Trophoblast cell (in vitro differentiated cells and primary cell): Measurements from ENCODE around the gene LPA.

Experiments used
- DNase-seq, 2 donors: peaks; one replicate each; pipeline ENCODE4 v3.0.0-alpha.2; 2016
- H2AFZ ChIP-seq: 2 replicates; pipeline ENCODE4 v1.6.1; 2013; ENCODE audit warnings: low read length, moderate library complexity, mild to moderate bottlenecking; ENCODE audit not compliant: insufficient read depth, poor library complexity
- H2AK5ac ChIP-seq: 2 replicates; pipeline ENCODE4 v1.6.1; 2013; ENCODE audit warnings: mild to moderate bottlenecking, low read length
- H2BK120ac ChIP-seq: 2 replicates; pipeline ENCODE4 v1.6.1; 2013; ENCODE audit warnings: low read length, mild to moderate bottlenecking, moderate library complexity; ENCODE audit not compliant: insufficient read depth, poor library complexity
- H2BK12ac ChIP-seq: 2 replicates; pipeline ENCODE4 v1.6.1; 2013; ENCODE audit warnings: mild to moderate bottlenecking, low read length, moderate library complexity
- H2BK5ac ChIP-seq: 2 replicates; pipeline ENCODE4 v1.6.1; 2013; ENCODE audit warnings: low read length, low read depth, moderate library complexity, mild to moderate bottlenecking; ENCODE audit not compliant: poor library complexity
- H3K14ac ChIP-seq: 2 replicates; pipeline ENCODE4 v1.6.1; 2013; ENCODE audit warnings: mild to moderate bottlenecking, low read length
- H3K18ac ChIP-seq: 2 replicates; pipeline ENCODE4 v1.6.1; 2013; ENCODE audit warnings: mild to moderate bottlenecking, low read length
- H3K23ac ChIP-seq: 2 replicates; pipeline ENCODE4 v1.6.1; 2013; ENCODE audit warnings: low read length
- H3K27ac ChIP-seq: 2 replicates; pipeline ENCODE4 v1.5.1; 2013; ENCODE audit warnings: low read depth, mild to moderate bottlenecking, inconsistent platforms, low read length, moderate library complexity
- H3K27me3 ChIP-seq: 2 replicates; pipeline ENCODE4 v1.6.1; 2013; ENCODE audit warnings: inconsistent platforms, mild to moderate bottlenecking, low read length, moderate library complexity; ENCODE audit not compliant: insufficient read depth
- H3K36me3 ChIP-seq, 2 experiments: 1 replicate in 1 of 2; 2 replicates in 1 of 2; pipeline ENCODE4 v1.6.1; 2013; ENCODE audit warnings: low read length in 2 of 2, mild to moderate bottlenecking in 2 of 2, moderate library complexity in 1 of 2; ENCODE audit not compliant: insufficient read depth in 2 of 2, control insufficient read depth in 1 of 2
- H3K4ac ChIP-seq: 2 replicates; pipeline ENCODE4 v1.6.1; 2013; ENCODE audit warnings: low read depth, mild to moderate bottlenecking, low read length, moderate library complexity
- H3K4me1 ChIP-seq, 2 experiments: 1 replicate in 1 of 2; 2 replicates in 1 of 2; pipeline ENCODE4 v1.6.1; 2013; ENCODE audit warnings: low read length in 2 of 2, mild to moderate bottlenecking in 2 of 2, moderate library complexity in 1 of 2; ENCODE audit not compliant: insufficient read depth in 2 of 2, control insufficient read depth in 1 of 2
- H3K4me2 ChIP-seq: 2 replicates; pipeline ENCODE4 v1.6.1; 2013; ENCODE audit warnings: inconsistent platforms, mild to moderate bottlenecking, low read length, moderate library complexity
- H3K4me3 ChIP-seq: 2 replicates; pipeline ENCODE4 v1.5.1; 2013; ENCODE audit warnings: mild to moderate bottlenecking, low read depth, low read length, inconsistent platforms
- H3K79me1 ChIP-seq: one replicate; pipeline ENCODE4 v1.6.1; 2013; ENCODE audit warnings: low read length
- H3K79me2 ChIP-seq: 2 replicates; pipeline ENCODE4 v1.6.1; 2013; ENCODE audit warnings: low read length, mild to moderate bottlenecking; ENCODE audit not compliant: control insufficient read depth, insufficient read depth, poor library complexity
- H3K9ac ChIP-seq: 2 replicates; pipeline ENCODE4 v1.6.1; 2013; ENCODE audit warnings: mild to moderate bottlenecking, low read length
- H3K9me3 ChIP-seq: 2 replicates; pipeline ENCODE4 v1.6.1; 2013; ENCODE audit warnings: low read depth, mild to moderate bottlenecking, control low read depth, inconsistent platforms, low read length; ENCODE audit not compliant: insufficient read depth
- H4K12ac ChIP-seq: 2 replicates; pipeline ENCODE4 v1.6.1; 2013; ENCODE audit warnings: low read depth, mild to moderate bottlenecking, low read length, moderate library complexity
- H4K8ac ChIP-seq: 2 replicates; pipeline ENCODE4 v1.6.1; 2013; ENCODE audit warnings: low read depth, mild to moderate bottlenecking, low read length, moderate library complexity
- H4K91ac ChIP-seq: one replicate; pipeline ENCODE4 v1.6.1; 2013; ENCODE audit warnings: low read depth, mild to moderate bottlenecking, low read length, moderate library complexity
- WGBS: extraction: QIAGEN DNeasy Blood & Tissue Kit; methylation state at CpG from one replicate; pipeline ENCODE4 v1.1.7; 2013; ENCODE audit warnings: missing lambda C conversion rate; ENCODE audit not compliant: insufficient read length, insufficient coverage; ENCODE audit errors: extremely low coverage; 5-methylcytosine and 5-hydroxymethylcytosine counted together

LPA gene

GRCh38 chr6:160519133-160519532, 144.9 kb downstream of the LPA start:
- Histone ChIP-seq H3K4ac (no peak overlapping the region), H4K12ac (no peak overlapping the region), H3K9me3 (no peaks in the 10 kb centered on the region), H2AFZ (no peak overlapping the region), H3K9ac (no peak overlapping the region), H4K91ac (no peak overlapping the region), H3K36me3 (no peaks in the 10 kb centered on the region), H3K79me2 (no peaks in the 10 kb centered on the region), H3K27ac (no peak overlapping the region), H2BK120ac (no peak overlapping the region), H3K4me3 (no peak overlapping the region), H3K27me3 (no peaks in the 10 kb centered on the region), H3K4me2 (no peak overlapping the region), H3K14ac (no peak overlapping the region), H3K23ac (no peak overlapping the region), H4K8ac (no peak overlapping the region), H2AK5ac (no peak overlapping the region), H3K4me1 (no peaks in the 10 kb centered on the region), H2BK5ac (no peak overlapping the region), H2BK12ac (no peak overlapping the region), H3K79me1 (peaks cover 2% of the 10 kb centered on the region), H3K18ac (no peak overlapping the region)
- DNase-seq: no peak
- no CpG with 5 or more reads among the region's 4 CpGs for WGBS

DNA sequence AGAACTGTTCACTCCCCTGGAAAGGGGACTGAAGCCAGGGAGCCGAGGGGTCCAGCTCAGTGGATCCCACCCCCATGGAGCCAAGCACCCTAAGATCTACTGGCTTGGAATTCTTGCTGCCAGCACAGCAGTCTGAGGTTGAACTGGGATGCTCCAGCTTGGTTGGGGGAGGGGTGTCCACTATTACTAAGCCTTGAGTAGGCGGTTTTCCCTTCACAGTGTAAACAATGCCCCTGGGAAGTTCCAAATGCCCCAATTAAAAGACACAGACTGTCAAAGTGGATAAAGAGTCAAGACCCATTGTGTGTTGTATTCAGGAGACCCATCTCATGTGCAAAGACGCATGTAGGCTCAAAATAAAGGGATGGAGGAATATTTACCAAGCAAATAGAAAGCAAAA, 150.2 kb downstream of the LPA start:
- Histone ChIP-seq H3K18ac (no peak overlapping the region), H3K27ac (no peak overlapping the region), H2AK5ac (no peak overlapping the region), H3K79me1 (no peaks in the 10 kb centered on the region), H3K79me2 (no peaks in the 10 kb centered on the region), H2BK120ac (no peak overlapping the region), H2BK5ac (no peak overlapping the region), H4K12ac (no peak overlapping the region), H3K4me2 (no peak overlapping the region), H2AFZ (no peak overlapping the region), H3K14ac (no peak overlapping the region), H4K91ac (no peak overlapping the region), H4K8ac (no peak overlapping the region), H3K9ac (no peak overlapping the region), H3K4me3 (no peak overlapping the region), H3K36me3 (no peaks in the 10 kb centered on the region), H3K27me3 (no peaks in the 10 kb centered on the region), H3K23ac (no peak overlapping the region), H3K9me3 (peaks cover 6% of the 10 kb centered on the region), H3K4me1 (no peaks in the 10 kb centered on the region), H2BK12ac (no peak overlapping the region), H3K4ac (no peak overlapping the region)
- WGBS: no CpG with 5 or more reads among the region's 3 CpGs
- DNase-seq: no peak

GRCh38 chr6:160510976-160511617, 153.0 kb downstream of the LPA start:
- no peak overlapping the region for H3K23ac ChIP-seq
- no peak overlapping the region for H4K91ac ChIP-seq
- no peak overlapping the region for H2AFZ ChIP-seq
- no peak overlapping the region for H2BK120ac ChIP-seq
- no peaks in the 10 kb centered on the region for H3K27me3 ChIP-seq
- no peak overlapping the region for H2BK5ac ChIP-seq
- H3K4me2 ChIP-seq: no peak overlapping the region
- H3K14ac ChIP-seq: no peak overlapping the region
- no peak overlapping the region for H3K9ac ChIP-seq
- no peaks in the 10 kb centered on the region for H3K4me1 ChIP-seq
- H3K79me2 ChIP-seq: no peaks in the 10 kb centered on the region
- H3K36me3 ChIP-seq: no peaks in the 10 kb centered on the region
- peaks cover 6% of the 10 kb centered on the region for H3K9me3 ChIP-seq
- no peak overlapping the region for H3K27ac ChIP-seq
- H3K4ac ChIP-seq: no peak overlapping the region
- no peak overlapping the region for H2BK12ac ChIP-seq
- no peak overlapping the region for H3K18ac ChIP-seq
- DNase-seq: no peak
- H2AK5ac ChIP-seq: no peak overlapping the region
- no peak overlapping the region for H4K12ac ChIP-seq
- H3K4me3 ChIP-seq: no peak overlapping the region
- no CpG with 5 or more reads among the region's 4 CpGs for WGBS
- H3K79me1 ChIP-seq: no peaks in the 10 kb centered on the region
- H4K8ac ChIP-seq: no peak overlapping the region

GRCh38 chr6:160510199-160510598, 153.9 kb downstream of the LPA start:
- Histone ChIP-seq H2BK120ac (no peak overlapping the region), H3K9ac (no peak overlapping the region), H3K36me3 (no peaks in the 10 kb centered on the region)

More at GRCh38 chr6:160510199-160510598, 153.9 kb downstream of the LPA start:
- no peak overlapping the region for H3K18ac ChIP-seq
- H3K27ac ChIP-seq: no peak overlapping the region
- no peaks in the 10 kb centered on the region for H3K27me3 ChIP-seq
- no peak overlapping the region for H2AK5ac ChIP-seq
- no peak overlapping the region for H2BK12ac ChIP-seq
- H3K9me3 ChIP-seq: peaks cover 6% of the 10 kb centered on the region
- no peak overlapping the region for H4K8ac ChIP-seq
- no peak overlapping the region for H2AFZ ChIP-seq
- H3K4me2 ChIP-seq: no peak overlapping the region
- H3K79me2 ChIP-seq: no peaks in the 10 kb centered on the region
- no peak overlapping the region for H4K12ac ChIP-seq
- no peak overlapping the region for H2BK5ac ChIP-seq
- H3K4me1 ChIP-seq: no peaks in the 10 kb centered on the region
- H3K14ac ChIP-seq: no peak overlapping the region
- no peaks in the 10 kb centered on the region for H3K79me1 ChIP-seq
- H3K23ac ChIP-seq: no peak overlapping the region
- H3K4me3 ChIP-seq: no peak overlapping the region
- H4K91ac ChIP-seq: no peak overlapping the region
- no peak overlapping the region for H3K4ac ChIP-seq
- WGBS: no CpG with 5 or more reads among the region's 2 CpGs
- DNase-seq: no peak
